IMR-90 (cell line): Measurements from ENCODE around the gene TTC28.
"Not testable (repeated sequence)": the region's sequence is repeated elsewhere in the genome, so short reads cannot be mapped to it uniquely, and the experiment has no call there.

Experiments used
- BHLHE40 ChIP-seq: fragments of 150-350 bp; IDR thresholded peaks from 2 replicates; pipeline ENCODE4 v1.6.1; 2016; ENCODE audit warnings: mild to moderate bottlenecking, low read depth, low read length
- CTCF ChIP-seq: conservative IDR thresholded peaks from 2 replicates; pipeline ENCODE4 v1.5.1; 2012; ENCODE audit warnings: mild to moderate bottlenecking, low read depth, low read length, improper control_type of control experiment
- SMC3 ChIP-seq: fragments of 150-350 bp; IDR thresholded peaks from 2 replicates; pipeline ENCODE4 v1.6.1; 2016; ENCODE audit warnings: low read depth, mild to moderate bottlenecking, antibody characterized with exemption, low read length, moderate library complexity
- USF2 ChIP-seq: fragments of 150-350 bp; IDR thresholded peaks from 2 replicates; pipeline ENCODE4 v1.6.1; 2017; ENCODE audit warnings: mild to moderate bottlenecking, antibody characterized with exemption, low read length, low read depth

GRCh38 chr22:28566920-28567499 is 112.6 kb downstream of the TTC28 start:
- not testable (repeated sequence) for TF ChIP-seq CTCF, USF2, SMC3, BHLHE40
